Uterus (tissue), 4 donors: ENCODE measurements around the gene WHRN. TPM values are rescaled to one million over a fixed set of nuclear protein-coding genes. Genes with fewer than 3 reads are reported as not detected.

Source experiments
- DNase-seq, 2 donors: peaks; one replicate each; pipeline ENCODE4 v3.0.0-alpha.2; 2019 to 2020
- H3K27ac ChIP-seq, 2 donors: fragments of 200-600 bp; sonication (generic); 1 replicate in 1 of 2; 2 replicates in 1 of 2; pipeline ENCODE4 v1.5.1; 2016 to 2018
- H3K27me3 ChIP-seq, 2 donors: fragments of 200-600 bp; sonication (generic); one replicate each; pipeline ENCODE4 v1.5.1; 2018 to 2019; ENCODE audit warnings: control low read depth in 1 of 2
- H3K36me3 ChIP-seq, 2 donors: fragments of 200-600 bp; sonication (generic); one replicate each; pipeline ENCODE4 v1.5.1; 2019; ENCODE audit warnings: control low read depth in 1 of 2
- H3K4me1 ChIP-seq, 2 donors: fragments of 200-600 bp; sonication (generic); one replicate each; pipeline ENCODE4 v1.5.1; 2018 to 2019; ENCODE audit warnings: control low read depth in 1 of 2
- H3K4me3 ChIP-seq, 2 donors: fragments of 200-600 bp; sonication (generic); 1 replicate in 1 of 2; 2 replicates in 1 of 2; pipeline ENCODE4 v1.5.1; 2018 to 2019; ENCODE audit warnings: mild to moderate bottlenecking in 1 of 2
- H3K9me3 ChIP-seq, 2 donors: fragments of 200-600 bp; sonication (generic); one replicate each; pipeline ENCODE4 v1.5.1; 2019; ENCODE audit warnings: control low read depth in 1 of 2
- CTCF ChIP-seq, 4 experiments: fragments of 200-600 bp in 2 of 4; fragments of 450-650 bp in 2 of 4; sonication (generic) in 2 of 4; IDR thresholded peaks; one replicate each; pipeline ENCODE4 v1.5.1; 2016 to 2019; ENCODE audit warnings: antibody characterized with exemption in 4 of 4, mild to moderate bottlenecking in 2 of 4, moderate library complexity in 1 of 4
- POLR2A ChIP-seq, 2 donors: fragments of 450-650 bp; IDR thresholded peaks; one replicate each; pipeline ENCODE4 v1.6.1; 2016; ENCODE audit warnings: antibody characterized with exemption in 2 of 2, mild to moderate bottlenecking in 1 of 2, moderate library complexity in 1 of 2
- intact Hi-C: fragments of 100-400 bp; cut with DNase I; formaldehyde crosslinking; loops from one replicate; pipeline ENCODE4 v1.15.1; 2023; ENCODE audit warnings: low total_unique reads
- total RNA-seq, 4 donors: library from RNA; depleted of rRNA in 3 of 4; stranded (reverse); fragments of >200 nt in 3 of 4; gene quantifications; one replicate each; pipeline versions ENCODE4 v1.1.0 to v1.2.4, GENCODE V29; 2014 to 2023
- donor health status: DM: yes; HTN: yes; CAD: no.

WHRN gene
- total RNA-seq, 4 donors from 2014 or later = 4.0 to 32.3 (median 20.2) TPM

GRCh38 chr9:114401344-114401743 lies 103.9 kb downstream of the WHRN start:
- DNase-seq = no peak
- Histone ChIP-seq H3K27ac (no peak overlapping the region), H3K4me1 (no peaks in the 10 kb centered on the region), H3K27me3 (no peaks in the 10 kb centered on the region), H3K36me3 (no peaks in the 10 kb centered on the region), H3K9me3 (no peaks in the 10 kb centered on the region), H3K4me3 (no peak overlapping the region)
- intact Hi-C loops = no loop called here
- no peak for TF ChIP-seq CTCF (IDR thresholded peaks at IDR 0.05)
- no peak for TF ChIP-seq POLR2A (IDR thresholded peaks at IDR 0.05)

GRCh38 chr9:114400772-114401171 lies 104.5 kb downstream of the WHRN start:
- no peaks in the 10 kb centered on the region for H3K36me3 ChIP-seq
- no peak for DNase-seq
- no peaks in the 10 kb centered on the region for H3K4me1 ChIP-seq
- H3K9me3 ChIP-seq = no peaks in the 10 kb centered on the region
- no peaks in the 10 kb centered on the region for H3K27me3 ChIP-seq
- no peak overlapping the region for H3K4me3 ChIP-seq
- no peak overlapping the region for H3K27ac ChIP-seq
- intact Hi-C loops = no loop called here
- TF ChIP-seq CTCF (IDR thresholded peaks at IDR 0.05) (no peak), POLR2A (IDR thresholded peaks at IDR 0.05) (no peak)

- TF ChIP-seq CTCF (IDR thresholded peaks at IDR 0.05) (no peak), POLR2A (IDR thresholded peaks at IDR 0.05) (no peak)
Measured at GRCh38 chr9:114400219-114400618, 105.1 kb downstream of the WHRN start.

GRCh38 chr9:114399381-114399780 lies 105.9 kb downstream of the WHRN start:
- intact Hi-C loops = no loop called here
- TF ChIP-seq CTCF (IDR thresholded peaks at IDR 0.05) (no peak), POLR2A (IDR thresholded peaks at IDR 0.05) (no peak)
- DNase-seq = no peak
- Histone ChIP-seq H3K27me3 (no peaks in the 10 kb centered on the region), H3K9me3 (no peaks in the 10 kb centered on the region), H3K4me3 (no peak overlapping the region), H3K27ac (peak overlapping the region in 1 of 2 donors; percentile 98), H3K36me3 (no peaks in the 10 kb centered on the region), H3K4me1 (peaks cover 0 to 4% of the 10 kb centered on the region in 2 donors)

More at GRCh38 chr9:114400219-114400618, 105.1 kb downstream of the WHRN start:
- H3K4me3 ChIP-seq = no peak overlapping the region
- intact Hi-C loops = no loop called here
- H3K27me3 ChIP-seq = no peaks in the 10 kb centered on the region
- no peak for DNase-seq
- no peaks in the 10 kb centered on the region for H3K36me3 ChIP-seq
- H3K27ac ChIP-seq = no peak overlapping the region
- H3K9me3 ChIP-seq = no peaks in the 10 kb centered on the region
- peaks cover 0 to 3% of the 10 kb centered on the region in 2 donors for H3K4me1 ChIP-seq

GRCh38 chr9:114397848-114398605 lies 107.2 kb downstream of the WHRN start:
- peak; percentile 97 to 98 for DNase-seq
- H3K9me3 ChIP-seq = no peaks in the 10 kb centered on the region
- H3K4me3 ChIP-seq = peak overlapping the region; percentile 91 to 94
- no peaks in the 10 kb centered on the region for H3K27me3 ChIP-seq
- peak overlapping the region; percentile 97 to 98 for H3K27ac ChIP-seq
- H3K36me3 ChIP-seq = no peaks in the 10 kb centered on the region
- peak; percentile 76 to 85 for TF ChIP-seq POLR2A (IDR thresholded peaks at IDR 0.05)
- peak in 1 of 4 experiments; percentile 2 for TF ChIP-seq CTCF (IDR thresholded peaks at IDR 0.05)
- intact Hi-C loops = no loop called here
- H3K4me1 ChIP-seq = peaks cover 0 to 4% of the 10 kb centered on the region in 2 donors
